HepG2 (cell line): ENCODE measurements around the gene OR6B1. TPM values are rescaled to one million over a fixed set of nuclear protein-coding genes. Genes with fewer than 3 reads are reported as not detected.

Experiments used
- HMG20B ChIP-seq: conservative IDR thresholded peaks from 2 replicates; pipeline ENCODE4 v1.6.1; 2016; ENCODE audit warnings: missing genetic modification reagents, missing compliant biosample characterization
- HNF4A ChIP-seq: sonication (generic); formaldehyde crosslinking; IDR thresholded peaks from 2 replicates; pipeline ENCODE4 v1.4.0; 2020; ENCODE audit warnings: missing genetic modification reagents
- HNF4G ChIP-seq, 2 experiments: sonication (generic) in 1 of 2; formaldehyde crosslinking in 1 of 2; IDR thresholded peaks; 2 replicates each; pipeline versions ENCODE4 v1.4.0 to v1.6.1; 2011 to 2020; ENCODE audit warnings: borderline replicate concordance in 2 of 2, low read depth in 2 of 2, mild to moderate bottlenecking in 2 of 2, low read length in 1 of 2, missing genetic modification reagents in 1 of 2, moderate library complexity in 1 of 2
- MXI1 ChIP-seq: IDR thresholded peaks from 3 replicates; pipeline ENCODE4 v1.6.1; 2012; ENCODE audit warnings: low read depth, low read length, inconsistent platforms, borderline replicate concordance
- NR2F1 ChIP-seq, 2 experiments: fragments of 450-650 bp in 1 of 2; formaldehyde crosslinking in 1 of 2; IDR thresholded peaks; 2 replicates each; pipeline versions ENCODE4 v1.5.0 to v1.6.1; 2016 to 2020; ENCODE audit warnings: mild to moderate bottlenecking in 1 of 2, missing compliant biosample characterization in 1 of 2, missing genetic modification reagents in 1 of 2, moderate library complexity in 1 of 2
- PAXIP1 ChIP-seq: sonication (generic); formaldehyde crosslinking; conservative IDR thresholded peaks from 2 replicates; pipeline ENCODE4 v1.4.0; 2020; ENCODE audit warnings: mild to moderate bottlenecking, missing genetic modification reagents, moderate library complexity
- RFX3 ChIP-seq: IDR thresholded peaks from 2 replicates; pipeline ENCODE4 v1.6.1; 2016; ENCODE audit warnings: missing biosample characterization, missing genetic modification reagents
- RXRB ChIP-seq: IDR thresholded peaks from 2 replicates; pipeline ENCODE4 v1.6.1; 2016; ENCODE audit warnings: borderline replicate concordance, missing genetic modification reagents, missing compliant biosample characterization
- SUZ12 ChIP-seq: fragments of 150-350 bp; IDR thresholded peaks from 2 replicates; pipeline ENCODE4 v1.6.1; 2014; ENCODE audit warnings: low read depth, low read length
- TOPORS ChIP-seq: sonication (generic); formaldehyde crosslinking; IDR thresholded peaks from 2 replicates; pipeline ENCODE4 v1.8.0; 2023; ENCODE audit warnings: mild to moderate bottlenecking, missing genetic modification reagents
- ZFP36L2 ChIP-seq: sonication (generic); formaldehyde crosslinking; IDR thresholded peaks from 2 replicates; pipeline ENCODE4 v1.4.0; 2020; ENCODE audit warnings: missing genetic modification reagents
- ZNF30 ChIP-seq: sonication (generic); formaldehyde crosslinking; IDR thresholded peaks from 2 replicates; pipeline ENCODE4 v1.5.0; 2020; ENCODE audit warnings: mild to moderate bottlenecking, missing genetic modification reagents
- ZSCAN30 ChIP-seq: sonication (generic); formaldehyde crosslinking; IDR thresholded peaks from 2 replicates; pipeline ENCODE4 v1.5.0; 2020; ENCODE audit warnings: mild to moderate bottlenecking, missing genetic modification reagents
- polyA plus RNA-seq, 8 experiments: library from polyadenylated mRNA; depleted of rRNA in 3 of 8; stranded (reverse) in 7 of 8; unstranded in 1 of 8; fragments of >200 nt; fragmentation: Illumina TruSeq in 4 of 8; extraction: Trizol in 4 of 8; gene quantifications; 2 replicates each; pipeline versions ENCODE4 v1.2.1 to v1.2.3, GENCODE V29; 2011 to 2016; ENCODE audit warnings: low read depth in 4 of 8, missing spikeins in 1 of 8, mixed read lengths in 1 of 8; ENCODE audit not compliant: insufficient read depth in 1 of 8
- total RNA-seq, 5 experiments: library from RNA; depleted of rRNA; stranded (reverse); fragments of >200 nt; fragmentation: Illumina TruSeq; extraction: Trizol; gene quantifications; 2 replicates each; pipeline ENCODE4 v1.2.3, GENCODE V29; 2016; ENCODE audit warnings: low read depth in 1 of 5

Gene OR6B1
- total and polyA plus RNA-seq, 2 of the 13 experiments (the other 11 are each of a cell fraction or from before 2014, with no cell fraction given) = 0.18 TPM; not detected in 1

GRCh38 chr7:143958781-143959180 lies 41.3 kb upstream of the OR6B1 start (continued):
- TF ChIP-seq PAXIP1 (CRISPR knock-in tag) (peak; percentile 43; the same call in 1 of the 2 replicates), HNF4G (IDR thresholded peaks at IDR 0.05; ENCODE audit: borderline replicate concordance, low read depth, low read length) (peak; percentile 44; the same call in 1 of the 2 replicates), HNF4G (CRISPR knock-in tag; IDR thresholded peaks at IDR 0.05; ENCODE audit: borderline replicate concordance, low read depth) (no peak), TOPORS (no peak), RXRB (CRISPR knock-in tag) (peak; percentile 39; the same call in 1 of the 2 replicates), RFX3 (CRISPR knock-in tag) (peak; percentile 78), HNF4A (CRISPR knock-in tag) (peak; percentile 80), ZSCAN30 (CRISPR knock-in tag) (no peak), ZNF30 (no peak), SUZ12 (no peak), MXI1 (0 out of 3 replicates have a peak, but pooled peaks have one; percentile 27), ZFP36L2 (CRISPR knock-in tag) (no peak), HMG20B (CRISPR knock-in tag) (no peak), NR2F1 (CRISPR knock-in tag; IDR thresholded peaks at IDR 0.05) (peak; percentile 32 to 81; a peak in 2 of 4 replicates)
- TF ChIP-seq, all 625 proteins: peak for 24
